Measurements from ENCODE around the gene HIVEP3.

HIVEP3 gene

DNA sequence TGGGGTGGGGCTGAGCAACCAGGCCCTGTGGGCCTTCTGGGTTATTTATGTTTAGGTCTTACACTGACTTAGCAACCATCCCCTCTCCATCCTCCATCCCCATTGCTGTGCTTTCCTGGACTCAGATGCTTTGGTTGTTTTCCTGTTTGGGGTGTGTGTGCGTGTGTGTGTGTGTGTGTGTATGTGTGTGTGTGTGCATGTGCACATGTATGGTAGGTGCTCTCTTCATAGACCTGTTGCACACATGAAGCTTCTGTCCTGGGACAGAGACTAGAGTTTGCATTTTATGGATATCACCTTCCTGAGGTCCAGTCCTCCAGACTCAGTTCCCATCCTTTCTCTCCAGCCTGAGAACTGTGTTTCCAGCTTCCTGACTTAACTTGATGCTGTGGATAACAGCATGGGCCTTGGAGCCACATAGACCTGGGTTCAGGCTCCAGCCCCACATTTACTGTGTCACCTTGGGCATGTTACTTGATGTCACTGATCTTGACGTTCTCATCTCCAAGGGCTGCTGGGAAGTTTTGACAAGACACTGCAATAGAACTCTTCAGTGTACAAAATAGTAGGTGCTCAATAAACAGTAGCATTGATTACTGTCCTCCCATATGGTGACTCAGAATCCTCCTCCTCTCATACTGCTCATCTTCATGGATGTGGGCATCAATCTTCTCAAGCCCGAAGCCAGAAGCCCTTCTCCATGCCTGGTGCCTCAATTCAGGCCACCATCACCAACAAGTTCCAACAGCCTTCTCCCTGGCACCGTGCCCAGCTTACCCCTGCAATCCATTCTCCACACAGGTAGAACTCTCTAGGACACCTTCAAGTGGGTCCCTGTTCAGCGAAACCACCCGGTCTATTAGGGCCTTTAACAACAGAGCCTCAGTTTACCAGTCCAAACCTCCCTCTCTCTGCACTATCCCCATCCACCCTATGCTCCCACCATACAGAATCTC is 252.5 kb downstream of the HIVEP3 start:
- no peak for DNase-seq (ENCODE audit: extremely low spot score)
- POLR2A ChIA-PET, result no interaction called here
- CTCF ChIA-PET, result interaction anchor here (1.4 to 3.7 kb wide), 6 partner anchors 8 to 137 kb away, joined by 3 to 13 read pairs (median 5); no protein-coding TSS in a partner anchor
- TF ChIP-seq, protein P1, sequence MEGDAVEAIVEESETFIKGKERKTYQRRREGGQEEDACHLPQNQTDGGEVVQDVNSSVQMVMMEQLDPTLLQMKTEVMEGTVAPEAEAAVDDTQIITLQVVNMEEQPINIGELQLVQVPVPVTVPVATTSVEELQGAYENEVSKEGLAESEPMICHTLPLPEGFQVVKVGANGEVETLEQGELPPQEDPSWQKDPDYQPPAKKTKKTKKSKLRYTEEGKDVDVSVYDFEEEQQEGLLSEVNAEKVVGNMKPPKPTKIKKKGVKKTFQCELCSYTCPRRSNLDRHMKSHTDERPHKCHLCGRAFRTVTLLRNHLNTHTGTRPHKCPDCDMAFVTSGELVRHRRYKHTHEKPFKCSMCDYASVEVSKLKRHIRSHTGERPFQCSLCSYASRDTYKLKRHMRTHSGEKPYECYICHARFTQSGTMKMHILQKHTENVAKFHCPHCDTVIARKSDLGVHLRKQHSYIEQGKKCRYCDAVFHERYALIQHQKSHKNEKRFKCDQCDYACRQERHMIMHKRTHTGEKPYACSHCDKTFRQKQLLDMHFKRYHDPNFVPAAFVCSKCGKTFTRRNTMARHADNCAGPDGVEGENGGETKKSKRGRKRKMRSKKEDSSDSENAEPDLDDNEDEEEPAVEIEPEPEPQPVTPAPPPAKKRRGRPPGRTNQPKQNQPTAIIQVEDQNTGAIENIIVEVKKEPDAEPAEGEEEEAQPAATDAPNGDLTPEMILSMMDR (IDR thresholded peaks at IDR 0.05; ENCODE audit: control extremely low read depth, extremely low read depth, low read depth, missing control alignments), result no peak

- no peak for DNase-seq (ENCODE audit: extremely low spot score)
- TF ChIP-seq, protein P1 (IDR thresholded peaks at IDR 0.05; ENCODE audit: control extremely low read depth, extremely low read depth, low read depth, missing control alignments), result no peak
- ChIA-PET CTCF (interaction anchor here (0.8 to 2.9 kb wide), 3 partner anchors 17 to 92 kb away, joined by 3 to 10 read pairs (median 3); no protein-coding TSS in a partner anchor), POLR2A (interaction anchor here (0.6 kb wide), 2 partner anchors 113 to 870 kb away, joined by 3 to 6 read pairs; no protein-coding TSS in a partner anchor)
Observed at GRCh38 chr1:41664861-41665640, 253.7 kb downstream of the HIVEP3 start.

DNA sequence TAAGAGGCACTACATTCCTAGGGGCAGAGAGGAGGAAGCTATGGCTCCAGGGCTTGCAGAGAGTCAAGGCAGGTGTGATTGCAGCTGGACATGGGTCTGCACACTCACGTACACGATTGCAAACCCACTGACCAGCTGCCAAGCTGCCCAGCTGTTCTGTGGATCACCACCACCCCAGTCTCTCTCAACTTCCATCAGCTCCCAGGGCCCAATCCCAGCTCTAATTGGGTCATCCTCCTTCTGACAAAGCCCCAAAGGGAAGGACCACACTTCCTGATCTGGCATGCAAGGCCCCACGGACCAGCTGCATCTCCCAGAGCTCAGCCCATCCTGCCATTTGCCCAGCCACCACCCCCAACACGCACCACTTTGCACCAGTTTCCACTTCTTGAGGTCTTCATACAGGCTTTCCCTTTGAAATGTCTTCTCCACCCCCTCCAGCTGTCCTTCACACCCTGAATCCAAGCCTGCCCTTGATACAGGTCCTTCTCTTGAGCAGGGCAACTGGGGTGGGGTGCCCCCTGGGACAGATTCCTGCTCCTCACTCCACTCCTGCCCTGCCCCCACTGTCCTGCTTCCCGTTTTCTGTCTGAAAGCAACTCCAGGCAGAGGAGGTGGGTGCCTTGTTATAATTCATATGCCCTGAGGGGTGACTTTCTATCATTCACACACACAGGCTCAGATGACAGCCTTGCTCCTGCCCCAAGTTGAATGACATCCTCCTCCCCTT is 254.9 kb downstream of the HIVEP3 start:
- POLR2A ChIA-PET, result interaction anchor here (0.9 kb wide), 1 partner anchor 219 kb away, joined by 4 read pairs; no protein-coding TSS in a partner anchor
- DNase-seq (ENCODE audit: extremely low spot score), result no peak
- CTCF ChIA-PET, result interaction anchor here (0.8 to 2.9 kb wide), 5 partner anchors 11 to 91 kb away, joined by 3 to 10 read pairs (median 4); no protein-coding TSS in a partner anchor
- TF ChIP-seq, protein P1 (IDR thresholded peaks at IDR 0.05; ENCODE audit: control extremely low read depth, extremely low read depth, low read depth, missing control alignments), result no peak

- DNase-seq (ENCODE audit: extremely low spot score), result no peak
- ChIA-PET POLR2A (interaction anchor here (0.6 to 0.9 kb wide), 2 partner anchors 220 to 1909 kb away, joined by 3 to 4 read pairs; no protein-coding TSS in a partner anchor), CTCF (interaction anchor here (0.8 to 2.9 kb wide), 5 partner anchors 18 to 90 kb away, joined by 3 to 10 read pairs (median 3); no protein-coding TSS in a partner anchor)
- TF ChIP-seq, protein P1 (IDR thresholded peaks at IDR 0.05; ENCODE audit: control extremely low read depth, extremely low read depth, low read depth, missing control alignments), result no peak
Observed at GRCh38 chr1:41662765-41663437, 255.8 kb downstream of the HIVEP3 start.

DNA sequence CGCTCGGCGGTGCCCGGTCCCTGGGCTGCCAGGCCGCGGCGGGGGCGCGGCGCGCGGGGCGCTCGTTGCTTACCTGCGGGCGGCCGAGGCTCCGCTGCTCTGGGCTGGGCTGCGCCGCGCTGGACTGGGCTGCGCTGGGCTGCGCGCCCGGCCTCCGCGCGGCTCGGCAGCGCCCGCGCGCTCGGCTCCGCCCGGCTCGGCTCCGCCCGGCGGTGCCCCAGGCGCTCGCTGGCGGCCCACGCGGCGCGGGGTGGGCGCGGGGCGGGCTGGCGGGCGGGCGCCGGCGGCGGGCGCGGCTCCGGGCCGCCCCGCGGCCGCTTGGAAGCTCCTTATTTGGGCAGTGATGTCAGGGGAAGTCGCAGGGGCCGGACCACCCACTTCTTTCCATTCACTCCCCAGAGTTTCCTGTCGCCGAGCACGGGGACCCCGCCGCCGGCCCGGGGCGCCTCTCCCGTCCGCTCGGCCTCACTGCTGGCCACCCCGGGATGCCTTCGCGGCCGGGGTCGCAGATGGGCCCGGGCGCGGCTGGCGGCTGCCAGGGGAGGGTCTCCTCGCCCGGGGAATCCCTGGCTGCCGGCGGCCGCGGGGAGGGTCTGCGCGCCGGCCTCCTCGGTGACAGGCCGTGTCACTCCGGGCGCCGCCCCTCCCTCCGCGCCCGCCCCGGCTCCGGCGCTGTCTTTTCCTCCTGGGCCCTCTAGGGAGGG is 256.5 kb downstream of the HIVEP3 start:
- ChIA-PET CTCF (interaction anchor here (1.1 to 2.2 kb wide), 2 partner anchors 18 to 19 kb away, joined by 3 to 9 read pairs; no protein-coding TSS in a partner anchor), POLR2A (interaction anchor here (0.6 kb wide), 1 partner anchor 1910 kb away, joined by 3 read pairs; no protein-coding TSS in a partner anchor)
- TF ChIP-seq, protein P1 (IDR thresholded peaks at IDR 0.05; ENCODE audit: control extremely low read depth, extremely low read depth, low read depth, missing control alignments), result no peak
- peak; percentile 91 for DNase-seq (ENCODE audit: extremely low spot score)

Measured in GM10248 (cell line).